Naive B cell (primary cell): ENCODE measurements around the gene GOLGA5. TPM values are rescaled to one million over a fixed set of nuclear protein-coding genes. Genes with fewer than 3 reads are reported as not detected.

Source experiments
- ATAC-seq, 2 donors: fragments of 150-1000 bp; cut with Tn5 transposase; 2 replicates each; pipeline ENCODE4 v1.10.0; 2021; ENCODE audit warnings: low read depth in 2 of 2, mild to moderate bottlenecking in 2 of 2, moderate library complexity in 2 of 2
- DNase-seq: peaks from one replicate; pipeline ENCODE4 v3.0.0; 2022
- H3K27ac Mint-ChIP-seq, 6 donors: one replicate each; pipeline ENCODE4 v1.8.0; 2020 to 2022; ENCODE audit warnings: mild to moderate bottlenecking in 6 of 6, mixed read lengths in 6 of 6, moderate library complexity in 5 of 6, inconsistent platforms in 2 of 6
- H3K27me3 Mint-ChIP-seq, 3 donors: one replicate each; pipeline ENCODE4 v1.8.0; 2021 to 2022; ENCODE audit warnings: mixed read lengths in 3 of 3, mild to moderate bottlenecking in 1 of 3
- H3K36me3 Mint-ChIP-seq, 2 donors: one replicate each; pipeline ENCODE4 v1.8.0; 2020 to 2022; ENCODE audit warnings: mixed read lengths in 2 of 2, inconsistent platforms in 1 of 2, mild to moderate bottlenecking in 1 of 2
- H3K4me1 Mint-ChIP-seq, 3 donors: one replicate each; pipeline ENCODE4 v1.8.0; 2020 to 2022; ENCODE audit warnings: mixed read lengths in 3 of 3, inconsistent platforms in 1 of 3, mild to moderate bottlenecking in 1 of 3, moderate library complexity in 1 of 3
- H3K4me3 Mint-ChIP-seq, 8 donors: one replicate each; pipeline ENCODE4 v1.8.0; 2020 to 2022; ENCODE audit warnings: mild to moderate bottlenecking in 8 of 8, mixed read lengths in 8 of 8, moderate library complexity in 8 of 8, inconsistent platforms in 2 of 8
- H3K9me3 Mint-ChIP-seq, 7 donors: one replicate each; pipeline ENCODE4 v1.8.0; 2020 to 2022; ENCODE audit warnings: mixed read lengths in 7 of 7, mild to moderate bottlenecking in 5 of 7, inconsistent platforms in 2 of 7, moderate library complexity in 1 of 7
- polyA plus RNA-seq, 6 donors: library from polyadenylated mRNA; unstranded; fragments of 300-500 nt; fragmentation: Illumina TruSeq; gene quantifications; one replicate each; pipeline ENCODE4 v1.2.3, GENCODE V29; 2021; ENCODE audit warnings: low read depth in 6 of 6

The GOLGA5 gene
- polyA plus RNA-seq, 6 donors from 2014 or later: 16.0 to 27.5 (median 21.2) TPM

- no peaks in the 10 kb centered on the region for H3K4me1 Mint-ChIP-seq
- H3K27ac Mint-ChIP-seq: no peak overlapping the region
- peaks cover 0 to 11% (median 4%) of the 10 kb centered on the region in 7 donors for H3K9me3 Mint-ChIP-seq
- no peak for ATAC-seq
- no peaks in the 10 kb centered on the region for H3K36me3 Mint-ChIP-seq
- no peak overlapping the region for H3K4me3 Mint-ChIP-seq
- H3K27me3 Mint-ChIP-seq: peaks cover 18 to 30% (median 18%) of the 10 kb centered on the region in 3 donors
- no peak for DNase-seq
Observed at GRCh38 chr14:92860049-92860840, 66.1 kb downstream of the GOLGA5 start.

GRCh38 chr14:92861856-92862745 is 68.0 kb downstream of the GOLGA5 start:
- H3K4me1 Mint-ChIP-seq: no peaks in the 10 kb centered on the region
- H3K9me3 Mint-ChIP-seq: peaks cover 0 to 21% (median 11%) of the 10 kb centered on the region in 7 donors
- no peaks in the 10 kb centered on the region for H3K36me3 Mint-ChIP-seq
- DNase-seq (no peak), ATAC-seq (no peak)
- H3K27ac Mint-ChIP-seq: no peak overlapping the region
- peaks cover 13 to 30% (median 21%) of the 10 kb centered on the region in 3 donors for H3K27me3 Mint-ChIP-seq
- no peak overlapping the region for H3K4me3 Mint-ChIP-seq

DNA sequence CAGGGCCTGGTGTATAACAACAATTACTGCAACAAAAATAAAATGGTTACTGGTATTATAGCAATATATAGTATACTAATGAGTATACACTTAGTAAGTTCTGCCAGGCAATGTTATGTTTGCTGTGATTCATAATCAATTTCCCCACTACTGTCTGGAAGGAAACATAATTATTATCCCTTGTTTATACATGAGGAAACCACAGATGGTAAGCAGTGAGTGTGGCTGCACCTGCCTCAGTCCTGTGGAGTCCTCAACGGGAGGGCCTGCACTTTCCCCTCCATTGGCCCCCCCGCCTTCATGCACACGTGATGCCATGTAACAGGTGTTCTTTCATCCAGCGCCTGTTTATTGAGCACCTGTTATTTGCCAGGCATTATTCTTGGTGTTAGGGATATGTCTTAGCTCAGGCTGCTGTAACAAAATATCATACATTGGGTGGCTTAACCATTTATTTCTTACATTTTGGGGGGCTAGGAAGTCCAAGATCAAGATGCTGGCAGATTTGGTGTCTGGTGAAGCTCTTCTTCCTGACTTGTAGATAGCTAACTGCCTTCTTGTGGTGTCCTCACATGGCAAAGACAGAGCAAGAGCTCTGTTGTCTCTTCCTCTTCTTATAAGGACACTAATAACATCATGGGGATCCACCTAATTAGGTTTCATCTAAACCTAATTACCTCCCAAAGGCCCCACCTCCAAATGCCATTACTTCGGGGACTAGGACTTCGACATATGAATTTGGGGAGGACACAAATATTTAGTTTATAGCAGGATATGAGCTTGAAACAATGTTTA is 69.4 kb downstream of the GOLGA5 start:
- no peaks in the 10 kb centered on the region for H3K4me1 Mint-ChIP-seq
- H3K4me3 Mint-ChIP-seq: no peak overlapping the region
- peaks cover 0 to 19% (median 11%) of the 10 kb centered on the region in 7 donors for H3K9me3 Mint-ChIP-seq
- no peaks in the 10 kb centered on the region for H3K36me3 Mint-ChIP-seq
- no peak for ATAC-seq
- peaks cover 26 to 42% (median 30%) of the 10 kb centered on the region in 3 donors for H3K27me3 Mint-ChIP-seq
- no peak for DNase-seq
- no peak overlapping the region for H3K27ac Mint-ChIP-seq

GRCh38 chr14:92865674-92866073 is 71.6 kb downstream of the GOLGA5 start:
- Mint-ChIP-seq H3K4me3 (no peak overlapping the region), H3K27ac (no peak overlapping the region), H3K27me3 (peaks cover 23 to 40% (median 25%) of the 10 kb centered on the region in 3 donors), H3K36me3 (no peaks in the 10 kb centered on the region), H3K9me3 (peaks cover 0 to 19% (median 11%) of the 10 kb centered on the region in 7 donors), H3K4me1 (no peaks in the 10 kb centered on the region)
- ATAC-seq (no peak), DNase-seq (no peak)

GRCh38 chr14:92866181-92866752 is 72.2 kb downstream of the GOLGA5 start:
- H3K27ac Mint-ChIP-seq: no peak overlapping the region
- no peak for DNase-seq
- H3K27me3 Mint-ChIP-seq: peaks cover 17 to 34% (median 19%) of the 10 kb centered on the region in 3 donors
- no peaks in the 10 kb centered on the region for H3K36me3 Mint-ChIP-seq
- H3K9me3 Mint-ChIP-seq: peaks cover 0 to 19% (median 11%) of the 10 kb centered on the region in 7 donors
- no peaks in the 10 kb centered on the region for H3K4me1 Mint-ChIP-seq
- H3K4me3 Mint-ChIP-seq: no peak overlapping the region
- ATAC-seq: no peak

DNA sequence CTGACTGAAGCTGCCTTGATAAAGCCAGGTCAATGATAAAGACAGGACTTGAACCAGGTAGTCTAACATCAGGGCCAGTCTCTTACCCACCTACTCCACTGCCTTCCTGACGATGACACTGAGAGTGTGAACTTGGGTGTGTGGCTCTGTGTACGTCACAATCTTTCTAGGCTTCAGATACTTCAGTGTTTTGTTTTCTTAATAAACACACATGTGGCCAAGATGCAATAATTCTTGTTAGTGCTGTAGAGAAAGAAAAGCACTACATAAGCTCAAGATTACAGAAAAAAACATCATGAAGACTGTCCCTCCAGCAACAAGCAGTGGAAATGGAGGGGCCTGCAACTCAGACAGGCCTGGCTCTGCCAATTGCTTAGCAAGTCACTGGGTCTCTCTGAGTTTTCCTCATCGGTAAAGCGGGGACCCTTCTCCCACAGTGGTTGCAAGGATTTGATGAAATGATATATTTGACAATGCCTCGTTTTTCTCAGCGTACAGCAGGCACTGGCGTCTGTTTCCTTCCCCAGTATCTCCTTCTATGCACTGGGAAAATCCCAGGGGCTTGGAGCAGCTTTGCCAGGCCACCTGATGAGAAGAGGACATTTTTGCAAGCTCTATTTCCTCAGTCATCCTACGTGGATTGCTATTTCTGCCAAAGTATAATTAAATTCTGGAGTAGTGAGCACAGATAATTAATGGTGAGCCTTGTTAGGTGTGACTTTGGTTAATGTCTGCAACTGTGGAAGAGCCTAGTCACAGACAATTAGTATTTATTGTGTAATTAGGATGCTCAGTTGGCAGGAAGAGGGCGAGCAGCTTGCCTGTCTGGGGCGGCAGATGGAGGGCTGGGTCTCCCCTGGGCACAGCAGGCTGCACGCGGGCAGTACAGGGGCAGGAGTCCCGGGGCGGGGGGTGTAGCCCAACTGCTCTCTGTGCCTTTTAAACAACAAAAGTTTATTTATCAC is 73.1 kb downstream of the GOLGA5 start:
- no peak overlapping the region for H3K27ac Mint-ChIP-seq
- H3K36me3 Mint-ChIP-seq: no peaks in the 10 kb centered on the region
- no peaks in the 10 kb centered on the region for H3K4me1 Mint-ChIP-seq
- no peak overlapping the region for H3K4me3 Mint-ChIP-seq
- peaks cover 14 to 28% (median 16%) of the 10 kb centered on the region in 3 donors for H3K27me3 Mint-ChIP-seq
- peaks cover 0 to 19% (median 11%) of the 10 kb centered on the region in 7 donors for H3K9me3 Mint-ChIP-seq
- no peak for ATAC-seq
- DNase-seq: no peak

GRCh38 chr14:92874962-92875661 is 81.0 kb downstream of the GOLGA5 start:
- H3K27ac Mint-ChIP-seq: no peak overlapping the region
- no peaks in the 10 kb centered on the region for H3K36me3 Mint-ChIP-seq
- DNase-seq: no peak
- no peaks in the 10 kb centered on the region for H3K4me1 Mint-ChIP-seq
- no peak for ATAC-seq
- H3K9me3 Mint-ChIP-seq: no peaks in the 10 kb centered on the region
- H3K4me3 Mint-ChIP-seq: no peak overlapping the region
- H3K27me3 Mint-ChIP-seq: peaks cover 10 to 31% (median 26%) of the 10 kb centered on the region in 3 donors

- no peak overlapping the region for H3K4me3 Mint-ChIP-seq
- DNase-seq (no peak), ATAC-seq (no peak)
- H3K9me3 Mint-ChIP-seq: peaks cover 0 to 3% (median 0%) of the 10 kb centered on the region in 7 donors
- no peaks in the 10 kb centered on the region for H3K4me1 Mint-ChIP-seq
- peaks cover 0 to 7% of the 10 kb centered on the region in 2 donors for H3K36me3 Mint-ChIP-seq
- H3K27ac Mint-ChIP-seq: no peak overlapping the region
- H3K27me3 Mint-ChIP-seq: peaks cover 16 to 51% (median 45%) of the 10 kb centered on the region in 3 donors
Observed at GRCh38 chr14:92877757-92878431, 83.8 kb downstream of the GOLGA5 start.

GRCh38 chr14:92880351-92880750 is 86.2 kb downstream of the GOLGA5 start:
- DNase-seq (no peak), ATAC-seq (no peak)
- Mint-ChIP-seq H3K27me3 (peaks cover 23 to 56% (median 51%) of the 10 kb centered on the region in 3 donors), H3K4me1 (no peaks in the 10 kb centered on the region), H3K36me3 (peaks cover 0 to 12% of the 10 kb centered on the region in 2 donors), H3K9me3 (peaks cover 0 to 4% (median 2%) of the 10 kb centered on the region in 7 donors), H3K4me3 (no peak overlapping the region), H3K27ac (no peak overlapping the region)

DNA sequence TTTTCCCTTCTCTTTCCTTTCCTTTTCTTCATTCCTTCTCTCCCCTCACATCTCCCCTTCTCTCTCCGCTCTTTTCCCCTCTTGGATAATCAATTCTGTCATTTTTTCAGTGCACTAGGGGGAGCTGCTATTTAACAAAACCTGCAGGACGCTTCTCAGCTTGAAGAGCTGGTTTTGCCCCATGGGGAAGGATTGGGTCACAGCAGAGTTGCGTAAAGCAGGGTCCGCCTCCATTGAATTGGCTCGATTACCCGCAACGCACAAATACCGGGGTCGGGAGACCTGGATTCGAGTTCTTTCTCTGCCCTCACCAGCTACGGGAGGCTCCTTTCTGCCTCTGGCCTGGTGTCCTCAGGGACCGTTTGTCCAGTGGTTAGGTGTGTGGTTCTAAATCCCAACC is 86.7 kb downstream of the GOLGA5 start:
- Mint-ChIP-seq H3K4me1 (no peaks in the 10 kb centered on the region), H3K9me3 (peaks cover 0 to 4% (median 2%) of the 10 kb centered on the region in 7 donors), H3K4me3 (no peak overlapping the region)

DNA sequence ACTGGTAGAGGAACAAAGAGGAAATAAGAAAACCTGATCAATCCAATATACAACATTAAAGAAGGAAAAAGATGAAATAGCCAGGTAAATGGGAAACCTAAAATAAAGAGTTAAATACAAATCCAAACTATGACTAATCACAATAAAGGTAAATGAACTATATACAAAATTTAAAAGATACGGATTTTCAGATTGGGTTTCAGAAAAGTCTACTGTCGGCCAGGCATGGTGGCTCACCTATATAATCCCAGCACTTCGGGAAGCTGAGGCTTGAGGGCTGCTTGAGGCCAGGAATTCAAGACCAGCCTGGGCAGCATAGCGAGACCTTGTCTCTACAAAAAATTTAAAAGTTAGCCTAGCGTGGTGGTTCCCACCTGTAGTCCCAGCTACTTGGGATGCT is 89.0 kb downstream of the GOLGA5 start:
- H3K4me3 Mint-ChIP-seq: no peak overlapping the region
- no peak overlapping the region for H3K27ac Mint-ChIP-seq
- H3K27me3 Mint-ChIP-seq: peaks cover 33 to 52% (median 49%) of the 10 kb centered on the region in 3 donors
- H3K9me3 Mint-ChIP-seq: peaks cover 0 to 12% (median 3%) of the 10 kb centered on the region in 7 donors
- no peaks in the 10 kb centered on the region for H3K4me1 Mint-ChIP-seq
- no peak for ATAC-seq
- no peak for DNase-seq
- H3K36me3 Mint-ChIP-seq: peaks cover 0 to 15% of the 10 kb centered on the region in 2 donors

More for the DNA sequence above, 86.7 kb downstream of the GOLGA5 start:
- H3K27me3 Mint-ChIP-seq: peaks cover 23 to 61% (median 56%) of the 10 kb centered on the region in 3 donors
- no peak overlapping the region for H3K27ac Mint-ChIP-seq
- H3K36me3 Mint-ChIP-seq: peaks cover 0 to 15% of the 10 kb centered on the region in 2 donors
- ATAC-seq (no peak), DNase-seq (no peak)
